Mucosa of rectum (tissue), 2 donors: ENCODE measurements around the gene MTA3.
"Not testable (repeated sequence)": the region's sequence is repeated elsewhere in the genome, so short reads cannot be mapped to it uniquely, and the experiment has no call there.

Experiments
- H3K27ac ChIP-seq, 2 donors: one replicate each; pipeline ENCODE4 v1.7.0; 2013; ENCODE audit warnings: inconsistent platforms in 2 of 2, low read depth in 2 of 2, low read length in 2 of 2
- H3K27me3 ChIP-seq, 2 donors: one replicate each; pipeline ENCODE4 v1.7.0; 2013; ENCODE audit warnings: low read length in 2 of 2; ENCODE audit not compliant: control insufficient read depth in 2 of 2, insufficient read depth in 2 of 2
- H3K36me3 ChIP-seq, 2 donors: one replicate each; pipeline ENCODE4 v1.7.0; 2013; ENCODE audit warnings: low read length in 2 of 2; ENCODE audit not compliant: control insufficient read depth in 2 of 2, insufficient read depth in 2 of 2
- H3K4me1 ChIP-seq, 2 donors: one replicate each; pipeline ENCODE4 v1.7.0; 2013; ENCODE audit warnings: low read length in 2 of 2, mild to moderate bottlenecking in 1 of 2; ENCODE audit not compliant: control insufficient read depth in 2 of 2, insufficient read depth in 2 of 2
- H3K4me3 ChIP-seq, 2 donors: one replicate each; pipeline ENCODE4 v1.7.0; 2013; ENCODE audit warnings: low read length in 2 of 2
- H3K9ac ChIP-seq, 2 donors: one replicate each; pipeline ENCODE4 v1.7.0; 2013; ENCODE audit warnings: low read length in 2 of 2, low read depth in 1 of 2, mild to moderate bottlenecking in 1 of 2
- H3K9me3 ChIP-seq, 2 donors: one replicate each; pipeline ENCODE4 v1.7.0; 2013; ENCODE audit warnings: low read length in 2 of 2; ENCODE audit not compliant: control insufficient read depth in 2 of 2
- donor health status: healthy.
- donor health status: Normal muscosa, but diverticular disease.

Gene MTA3

GRCh38 chr2:42722320-42723190, 154.1 kb downstream of the MTA3 start:
- Histone ChIP-seq H3K27ac (no peak overlapping the region), H3K4me3 (no peak overlapping the region), H3K9me3 (no peaks in the 10 kb centered on the region), H3K27me3 (no peaks in the 10 kb centered on the region), H3K4me1 (peaks cover 0 to 8% of the 10 kb centered on the region in 2 donors), H3K36me3 (peaks cover 0 to 6% of the 10 kb centered on the region in 2 donors), H3K9ac (no peak overlapping the region)

GRCh38 chr2:42723465-42723864, 155.0 kb downstream of the MTA3 start:
- Histone ChIP-seq H3K4me3 (no peak overlapping the region), H3K9ac (no peak overlapping the region), H3K27me3 (no peaks in the 10 kb centered on the region), H3K9me3 (no peaks in the 10 kb centered on the region), H3K4me1 (peaks cover 0 to 8% of the 10 kb centered on the region in 2 donors), H3K36me3 (peaks cover 0 to 6% of the 10 kb centered on the region in 2 donors), H3K27ac (no peak overlapping the region)

GRCh38 chr2:42724886-42725285, 156.5 kb downstream of the MTA3 start:
- Histone ChIP-seq H3K27ac (no peak overlapping the region), H3K27me3 (no peaks in the 10 kb centered on the region), H3K9me3 (no peaks in the 10 kb centered on the region), H3K4me1 (peaks cover 0 to 8% of the 10 kb centered on the region in 2 donors), H3K4me3 (no peak overlapping the region), H3K9ac (no peak overlapping the region), H3K36me3 (peaks cover 0 to 6% of the 10 kb centered on the region in 2 donors)

- Histone ChIP-seq H3K36me3 (peaks cover 0 to 6% of the 10 kb centered on the region in 2 donors), H3K9me3 (no peaks in the 10 kb centered on the region), H3K27ac (no peak overlapping the region), H3K9ac (no peak overlapping the region), H3K4me1 (peaks cover 0 to 8% of the 10 kb centered on the region in 2 donors), H3K4me3 (no peak overlapping the region), H3K27me3 (no peaks in the 10 kb centered on the region)
Observed at GRCh38 chr2:42725657-42726056, 157.2 kb downstream of the MTA3 start.

- H3K27me3 ChIP-seq: no peaks in the 10 kb centered on the region
- H3K36me3 ChIP-seq: peaks cover 0 to 6% of the 10 kb centered on the region in 2 donors
- H3K27ac ChIP-seq: no peak overlapping the region
- peaks cover 0 to 8% of the 10 kb centered on the region in 2 donors for H3K4me1 ChIP-seq
- no peak overlapping the region for H3K9ac ChIP-seq
- no peaks in the 10 kb centered on the region for H3K9me3 ChIP-seq
- no peak overlapping the region for H3K4me3 ChIP-seq
Observed at GRCh38 chr2:42726680-42727079, 158.2 kb downstream of the MTA3 start.

GRCh38 chr2:42731316-42731715, 162.9 kb downstream of the MTA3 start:
- H3K36me3 ChIP-seq, H3K9ac ChIP-seq, H3K4me1 ChIP-seq, H3K9me3 ChIP-seq, H3K27me3 ChIP-seq, H3K27ac ChIP-seq, H3K4me3 ChIP-seq: not testable (repeated sequence)

GRCh38 chr2:42733852-42734251, 165.4 kb downstream of the MTA3 start:
- Histone ChIP-seq H3K9ac (no peak overlapping the region), H3K27ac (no peak overlapping the region), H3K4me1 (no peaks in the 10 kb centered on the region), H3K27me3 (no peaks in the 10 kb centered on the region), H3K9me3 (peaks cover 0 to 1% of the 10 kb centered on the region in 2 donors), H3K4me3 (no peak overlapping the region), H3K36me3 (peaks cover 6 to 8% of the 10 kb centered on the region in 2 donors)

- Histone ChIP-seq H3K9me3 (peaks cover 0 to 1% of the 10 kb centered on the region in 2 donors), H3K27me3 (no peaks in the 10 kb centered on the region), H3K9ac (no peak overlapping the region), H3K4me3 (no peak overlapping the region), H3K27ac (no peak overlapping the region), H3K4me1 (no peaks in the 10 kb centered on the region), H3K36me3 (peaks cover 8 to 16% of the 10 kb centered on the region in 2 donors)
Observed at GRCh38 chr2:42736598-42737322, 168.3 kb downstream of the MTA3 start.

- H3K4me1 ChIP-seq: no peaks in the 10 kb centered on the region
- no peak overlapping the region for H3K9ac ChIP-seq
- no peak overlapping the region for H3K27ac ChIP-seq
- no peaks in the 10 kb centered on the region for H3K27me3 ChIP-seq
- peaks cover 3 to 15% of the 10 kb centered on the region in 2 donors for H3K36me3 ChIP-seq
- no peak overlapping the region for H3K4me3 ChIP-seq
- H3K9me3 ChIP-seq: peaks cover 0 to 1% of the 10 kb centered on the region in 2 donors
Observed at GRCh38 chr2:42741140-42741539, 172.7 kb downstream of the MTA3 start.
